Hepatocyte (in vitro differentiated cells): Measurements from ENCODE around the gene SYNE2. TPM values are rescaled to one million over a fixed set of nuclear protein-coding genes. Genes with fewer than 3 reads are reported as not detected.

Source experiments
- DNase-seq: peaks from one replicate; pipeline ENCODE4 v3.0.0-alpha.2; 2016; ENCODE audit warnings: low spot score
- H2AFZ ChIP-seq: fragments of 200-600 bp; sonication (generic); 2 replicates; pipeline ENCODE4 v1.6.0; 2016; ENCODE audit warnings: antibody characterized with exemption, mild to moderate bottlenecking
- H3K27ac ChIP-seq: fragments of 200-600 bp; sonication (generic); 2 replicates; pipeline ENCODE4 v1.5.1; 2016; ENCODE audit warnings: mild to moderate bottlenecking
- H3K27me3 ChIP-seq: fragments of 200-600 bp; sonication (generic); 2 replicates; pipeline ENCODE4 v1.6.1; 2016
- H3K36me3 ChIP-seq: fragments of 200-600 bp; sonication (generic); replicated peaks from 2 replicates; pipeline ENCODE4 v1.5.1; 2016; ENCODE audit warnings: low read depth; ENCODE audit not compliant: insufficient read depth
- H3K4me1 ChIP-seq: fragments of 200-600 bp; sonication (generic); 2 replicates; pipeline ENCODE4 v1.5.1; 2016; ENCODE audit warnings: mild to moderate bottlenecking, moderate library complexity; ENCODE audit not compliant: insufficient read depth
- H3K4me2 ChIP-seq: fragments of 200-600 bp; sonication (generic); 2 replicates; pipeline ENCODE4 v1.6.0; 2016
- H3K4me3 ChIP-seq: fragments of 200-600 bp; sonication (generic); 2 replicates; pipeline ENCODE4 v1.5.1; 2016; ENCODE audit warnings: mild to moderate bottlenecking
- H3K79me2 ChIP-seq: fragments of 200-600 bp; sonication (generic); 2 replicates; pipeline ENCODE4 v1.6.0; 2017; ENCODE audit warnings: mild to moderate bottlenecking
- H3K9me2 ChIP-seq: fragments of 200-600 bp; sonication (generic); replicated peaks from 2 replicates; pipeline ENCODE4 v1.6.0; 2017; ENCODE audit warnings: mild to moderate bottlenecking; ENCODE audit not compliant: insufficient read depth
- H3K9me3 ChIP-seq: fragments of 200-600 bp; sonication (generic); 2 replicates; pipeline ENCODE4 v1.5.1; 2016; ENCODE audit warnings: low read depth, mild to moderate bottlenecking
- H4K20me1 ChIP-seq: fragments of 200-600 bp; sonication (generic); 2 replicates; pipeline ENCODE4 v1.6.0; 2016; ENCODE audit warnings: mild to moderate bottlenecking; ENCODE audit not compliant: insufficient read depth, poor library complexity, severe bottlenecking
- EZH2 ChIP-seq: fragments of 200-600 bp; sonication (generic); IDR thresholded peaks from 2 replicates; pipeline ENCODE4 v1.6.1; 2016; ENCODE audit warnings: antibody characterized with exemption, mild to moderate bottlenecking, borderline replicate concordance
- EZH2phosphoT487 ChIP-seq: fragments of 200-600 bp; sonication (generic); IDR thresholded peaks from one replicate; pipeline ENCODE4 v1.6.1; 2018; ENCODE audit warnings: antibody characterized with exemption, mild to moderate bottlenecking, low read depth, moderate library complexity; ENCODE audit not compliant: unreplicated experiment, severe bottlenecking
- WGBS: methylation state at CpG from one replicate; pipeline ENCODE4 v1.1.6; 2016; ENCODE audit warnings: low lambda C conversion rate; ENCODE audit errors: missing lambda C conversion rate; 5-methylcytosine and 5-hydroxymethylcytosine counted together
- polyA plus RNA-seq: library from polyadenylated mRNA; unstranded; fragments of >200 nt; fragmentation: Nextera tagmentation; extraction: Ambion mirVana; gene quantifications from 2 replicates; pipeline ENCODE4 v1.2.1, GENCODE V29; 2016
- total RNA-seq: library from RNA; depleted of rRNA; stranded (reverse); fragments of >200 nt; gene quantifications from 2 replicates; pipeline ENCODE4 v1.2.3, GENCODE V29; 2014
- TF ChIP-seq, protein P1 (sequence below): fragments of 200-600 bp; sonication (generic); IDR thresholded peaks from 2 replicates; pipeline ENCODE4 v1.5.1; 2016; ENCODE audit warnings: antibody characterized with exemption, mild to moderate bottlenecking; ENCODE audit not compliant: poor library complexity

SYNE2 gene
- total and polyA plus RNA-seq, 2 experiments from 2014 or later: 21.0 to 58.6 TPM

GRCh38 chr14:63878792-63879191 lies 26.0 kb downstream of the SYNE2 start:
- Histone ChIP-seq H3K27ac (no peak overlapping the region), H3K9me2 (no peaks in the 10 kb centered on the region), H3K4me2 (no peak overlapping the region), H3K9me3 (no peaks in the 10 kb centered on the region), H4K20me1 (no peaks in the 10 kb centered on the region), H3K27me3 (no peaks in the 10 kb centered on the region), H3K4me3 (no peak overlapping the region), H2AFZ (no peak overlapping the region), H3K4me1 (peaks cover 5% of the 10 kb centered on the region), H3K79me2 (peaks cover 34% of the 10 kb centered on the region), H3K36me3 (no peaks in the 10 kb centered on the region)
- DNase-seq: no peak
- TF ChIP-seq, protein P1, sequence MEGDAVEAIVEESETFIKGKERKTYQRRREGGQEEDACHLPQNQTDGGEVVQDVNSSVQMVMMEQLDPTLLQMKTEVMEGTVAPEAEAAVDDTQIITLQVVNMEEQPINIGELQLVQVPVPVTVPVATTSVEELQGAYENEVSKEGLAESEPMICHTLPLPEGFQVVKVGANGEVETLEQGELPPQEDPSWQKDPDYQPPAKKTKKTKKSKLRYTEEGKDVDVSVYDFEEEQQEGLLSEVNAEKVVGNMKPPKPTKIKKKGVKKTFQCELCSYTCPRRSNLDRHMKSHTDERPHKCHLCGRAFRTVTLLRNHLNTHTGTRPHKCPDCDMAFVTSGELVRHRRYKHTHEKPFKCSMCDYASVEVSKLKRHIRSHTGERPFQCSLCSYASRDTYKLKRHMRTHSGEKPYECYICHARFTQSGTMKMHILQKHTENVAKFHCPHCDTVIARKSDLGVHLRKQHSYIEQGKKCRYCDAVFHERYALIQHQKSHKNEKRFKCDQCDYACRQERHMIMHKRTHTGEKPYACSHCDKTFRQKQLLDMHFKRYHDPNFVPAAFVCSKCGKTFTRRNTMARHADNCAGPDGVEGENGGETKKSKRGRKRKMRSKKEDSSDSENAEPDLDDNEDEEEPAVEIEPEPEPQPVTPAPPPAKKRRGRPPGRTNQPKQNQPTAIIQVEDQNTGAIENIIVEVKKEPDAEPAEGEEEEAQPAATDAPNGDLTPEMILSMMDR: no peak
- TF ChIP-seq EZH2: no peak
- no peak for TF ChIP-seq EZH2phosphoT487
- whole genome bisulfite sequencing: 99% methylated on average over 4 of the region's 4 CpGs

DNA sequence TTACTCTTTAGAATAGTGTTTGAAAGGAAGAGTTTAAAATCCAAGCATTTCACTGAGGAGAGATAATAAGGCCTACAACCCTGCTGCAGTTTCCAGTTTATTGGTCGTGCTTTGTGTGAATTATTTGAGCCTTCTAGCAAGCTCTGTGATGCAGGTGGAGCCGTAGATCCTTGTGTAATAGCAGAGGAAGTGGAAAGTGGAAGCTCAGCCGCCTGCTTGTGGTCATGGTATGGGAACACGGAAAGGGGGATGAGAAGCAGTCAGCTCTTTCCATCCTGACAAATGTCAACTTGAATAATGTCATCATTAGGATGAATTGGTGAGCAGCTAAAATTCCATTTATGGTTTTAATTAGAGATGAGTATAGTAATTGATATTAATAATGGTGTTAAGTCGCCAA lies 29.1 kb downstream of the SYNE2 start:
- no peaks in the 10 kb centered on the region for H3K9me2 ChIP-seq
- H2AFZ ChIP-seq: no peak overlapping the region
- no peaks in the 10 kb centered on the region for H3K36me3 ChIP-seq
- DNase-seq: no peak
- H3K27me3 ChIP-seq: no peaks in the 10 kb centered on the region
- H4K20me1 ChIP-seq: no peaks in the 10 kb centered on the region
- H3K27ac ChIP-seq: no peak overlapping the region
- no peaks in the 10 kb centered on the region for H3K9me3 ChIP-seq
- no peaks in the 10 kb centered on the region for H3K4me1 ChIP-seq
- TF ChIP-seq EZH2phosphoT487 (no peak), EZH2 (no peak)
- TF ChIP-seq, protein P1: no peak
- H3K4me2 ChIP-seq: no peak overlapping the region
- H3K4me3 ChIP-seq: no peak overlapping the region
- peaks cover 27% of the 10 kb centered on the region for H3K79me2 ChIP-seq
- 73% methylated on average over 5 of the region's 5 CpGs for WGBS

DNA sequence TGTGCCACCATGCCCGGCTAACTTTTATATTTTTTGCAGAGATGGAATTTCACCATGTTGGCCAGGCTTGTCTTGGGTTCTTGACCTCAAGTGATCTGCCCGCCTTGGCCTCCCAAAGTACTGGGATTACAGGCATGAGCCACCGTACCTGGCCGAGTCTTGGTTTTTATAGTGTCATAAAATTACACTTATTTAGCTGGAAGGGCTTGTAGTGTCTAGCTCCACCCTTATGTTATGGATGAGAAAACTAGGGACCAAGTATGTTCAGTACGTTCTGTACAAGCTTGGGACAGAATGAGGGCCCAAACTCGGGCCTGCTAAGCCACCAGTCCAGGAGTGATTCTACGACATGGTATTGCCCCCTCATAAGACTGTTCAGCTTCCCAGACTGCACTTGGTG lies 35.1 kb downstream of the SYNE2 start:
- H3K4me1 ChIP-seq: peaks cover 7% of the 10 kb centered on the region
- H3K4me2 ChIP-seq: no peak overlapping the region
- 96% methylated on average over 7 of the region's 7 CpGs for WGBS
- no peaks in the 10 kb centered on the region for H3K27me3 ChIP-seq
- H3K9me3 ChIP-seq: no peaks in the 10 kb centered on the region
- TF ChIP-seq, protein P1: no peak
- no peak for TF ChIP-seq EZH2
- no peak for TF ChIP-seq EZH2phosphoT487
- no peak overlapping the region for H3K27ac ChIP-seq
- no peak for DNase-seq
- no peaks in the 10 kb centered on the region for H4K20me1 ChIP-seq
- no peaks in the 10 kb centered on the region for H3K36me3 ChIP-seq
- H3K9me2 ChIP-seq: no peaks in the 10 kb centered on the region
- peaks cover 9% of the 10 kb centered on the region for H3K79me2 ChIP-seq
- H3K4me3 ChIP-seq: no peak overlapping the region
- no peak overlapping the region for H2AFZ ChIP-seq

DNA sequence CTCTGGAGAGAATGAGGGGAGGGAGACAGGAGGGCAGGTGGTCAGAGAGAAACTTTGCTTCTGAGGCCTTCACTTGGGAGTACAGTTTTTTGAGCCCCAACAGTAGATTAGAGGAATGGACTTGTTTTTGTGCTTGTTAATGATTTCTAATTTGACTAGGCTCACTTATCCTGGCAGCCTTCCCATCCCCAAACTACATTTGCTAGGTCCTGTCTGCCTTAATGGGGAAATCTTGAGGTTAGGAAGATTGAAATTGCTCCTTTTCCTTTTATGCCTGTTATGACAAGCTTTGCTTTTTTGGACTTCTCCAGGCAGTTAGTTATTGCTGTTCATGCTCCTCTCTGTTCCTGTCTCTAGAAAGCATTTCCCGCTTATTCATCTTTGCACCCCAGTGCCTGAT lies 37.7 kb downstream of the SYNE2 start:
- no peaks in the 10 kb centered on the region for H4K20me1 ChIP-seq
- H3K4me2 ChIP-seq: no peak overlapping the region
- H3K27me3 ChIP-seq: no peaks in the 10 kb centered on the region
- H3K27ac ChIP-seq: no peak overlapping the region
- no peaks in the 10 kb centered on the region for H3K9me3 ChIP-seq
- DNase-seq: no peak
- H3K9me2 ChIP-seq: no peaks in the 10 kb centered on the region
- no peak overlapping the region for H2AFZ ChIP-seq
- H3K4me1 ChIP-seq: peaks cover 18% of the 10 kb centered on the region
- WGBS: 88% methylated on average over 1 of the region's 1 CpG
- TF ChIP-seq, protein P1: no peak
- TF ChIP-seq EZH2phosphoT487: no peak
- no peak for TF ChIP-seq EZH2
- H3K79me2 ChIP-seq: peaks cover 12% of the 10 kb centered on the region
- no peaks in the 10 kb centered on the region for H3K36me3 ChIP-seq
- no peak overlapping the region for H3K4me3 ChIP-seq
